WTC11 (cell line): ENCODE results near the gene LIMA1. TPM values are rescaled to one million over a fixed set of nuclear protein-coding genes. Genes with fewer than 3 reads are reported as not detected.

Experiments
- ATAC-seq: fragments of 200-7000 bp; cut with Tn5 transposase; 2 replicates; pipeline ENCODE4 v1.10.0; 2021; ENCODE audit warnings: mild to moderate bottlenecking, moderate library complexity
- CTCF ChIA-PET: fragments of 300-600 bp; sonication (Branson Sonifier 250); formaldehyde crosslinking; loops from one replicate; lab custom pipeline; 2021; ENCODE audit warnings: antibody characterized with exemption; lab: Charles Lee
- POLR2A ChIA-PET: fragments of 350-600 bp; sonication (Branson Sonifier 250); formaldehyde crosslinking; loops from one replicate; lab custom pipeline; 2021; ENCODE audit warnings: antibody characterized with exemption; lab: Charles Lee
- DNase-seq: peaks from one replicate; pipeline ENCODE4 v3.0.0; 2021; ENCODE audit warnings: low spot score
- H3K27ac Mint-ChIP-seq: 2 replicates; pipeline ENCODE4 v1.8.0; 2021; ENCODE audit warnings: mixed read lengths
- H3K27me3 Mint-ChIP-seq: 2 replicates; pipeline ENCODE4 v1.8.0; 2021; ENCODE audit warnings: low read depth, mild to moderate bottlenecking, moderate library complexity, mixed read lengths
- H3K36me3 Mint-ChIP-seq: 2 replicates; pipeline ENCODE4 v1.8.0; 2021; ENCODE audit warnings: mixed read lengths
- H3K4me1 Mint-ChIP-seq: 2 replicates; pipeline ENCODE4 v1.8.0; 2022; ENCODE audit warnings: mixed read lengths
- H3K4me3 Mint-ChIP-seq: 2 replicates; pipeline ENCODE4 v1.8.0; 2021; ENCODE audit warnings: mild to moderate bottlenecking, moderate library complexity, mixed read lengths
- H3K9me3 Mint-ChIP-seq: 2 replicates; pipeline ENCODE4 v1.8.0; 2021; ENCODE audit warnings: mixed read lengths
- ARID4B ChIP-seq: sonication (generic); formaldehyde crosslinking; IDR thresholded peaks from 2 replicates; pipeline ENCODE4 v1.8.0; 2023; ENCODE audit warnings: missing genetic modification reagents, mild to moderate bottlenecking, borderline replicate concordance
- ATF3 ChIP-seq: sonication (generic); formaldehyde crosslinking; conservative IDR thresholded peaks from 2 replicates; pipeline ENCODE4 v1.8.1; 2022; ENCODE audit warnings: mild to moderate bottlenecking, missing genetic modification reagents
- E2F4 ChIP-seq: sonication (generic); formaldehyde crosslinking; IDR thresholded peaks from 2 replicates; pipeline ENCODE4 v1.8.1; 2022; ENCODE audit warnings: low read depth, mild to moderate bottlenecking, moderate library complexity, missing genetic modification reagents, borderline replicate concordance
- E2F5 ChIP-seq: sonication (generic); formaldehyde crosslinking; IDR thresholded peaks from 2 replicates; pipeline ENCODE4 v1.8.1; 2022; ENCODE audit warnings: mild to moderate bottlenecking, moderate library complexity, missing genetic modification reagents
- ELF4 ChIP-seq: sonication (generic); formaldehyde crosslinking; IDR thresholded peaks from 2 replicates; pipeline ENCODE4 v1.8.1; 2022; ENCODE audit warnings: low read depth, mild to moderate bottlenecking, moderate library complexity, missing genetic modification reagents
- ERG ChIP-seq: fragments of 250-450 bp; sonication (Bioruptor Pico); IDR thresholded peaks from 2 replicates; pipeline ENCODE4 v1.8.0; 2021; ENCODE audit warnings: mild to moderate bottlenecking
- FOXP1 ChIP-seq: sonication (generic); formaldehyde crosslinking; IDR thresholded peaks from 2 replicates; pipeline ENCODE4 v1.8.0; 2022; ENCODE audit warnings: missing genetic modification reagents, mild to moderate bottlenecking, moderate library complexity, borderline replicate concordance
- GABPB1 ChIP-seq: sonication (generic); formaldehyde crosslinking; IDR thresholded peaks from 2 replicates; pipeline ENCODE4 v1.8.1; 2023; ENCODE audit warnings: mild to moderate bottlenecking, missing genetic modification reagents
- HMGA2 ChIP-seq: fragments of 250-450 bp; sonication (Bioruptor Pico); IDR thresholded peaks from 2 replicates; pipeline ENCODE4 v1.4.0; 2021; ENCODE audit warnings: mild to moderate bottlenecking, moderate library complexity
- HMGXB4 ChIP-seq: sonication (generic); formaldehyde crosslinking; IDR thresholded peaks from 2 replicates; pipeline ENCODE4 v1.8.1; 2023; ENCODE audit warnings: mild to moderate bottlenecking, moderate library complexity, missing genetic modification reagents
- MXD4 ChIP-seq: fragments of 250-450 bp; sonication (Bioruptor Pico); IDR thresholded peaks from 2 replicates; pipeline ENCODE4 v1.8.0; 2021; ENCODE audit warnings: mild to moderate bottlenecking, moderate library complexity, borderline replicate concordance
- MYBL2 ChIP-seq: sonication (generic); formaldehyde crosslinking; IDR thresholded peaks from 2 replicates; pipeline ENCODE4 v1.8.1; 2023; ENCODE audit warnings: mild to moderate bottlenecking, moderate library complexity, missing genetic modification reagents
- NFATC4 ChIP-seq: fragments of 250-450 bp; sonication (Bioruptor Pico); IDR thresholded peaks from 2 replicates; pipeline ENCODE4 v1.9.0; 2021; ENCODE audit warnings: mild to moderate bottlenecking
- NFYB ChIP-seq: sonication (generic); formaldehyde crosslinking; conservative IDR thresholded peaks from 2 replicates; pipeline ENCODE4 v1.8.0; 2022; ENCODE audit warnings: low read depth, missing genetic modification reagents
- NR1H2 ChIP-seq: sonication (generic); formaldehyde crosslinking; IDR thresholded peaks from 2 replicates; pipeline ENCODE4 v1.9.0; 2021; ENCODE audit warnings: mild to moderate bottlenecking, moderate library complexity, missing genetic modification reagents
- NR2C2 ChIP-seq: sonication (generic); formaldehyde crosslinking; IDR thresholded peaks from 2 replicates; pipeline ENCODE4 v1.8.0; 2022; ENCODE audit warnings: mild to moderate bottlenecking, missing genetic modification reagents
- RELA ChIP-seq: sonication (generic); formaldehyde crosslinking; IDR thresholded peaks from 2 replicates; pipeline ENCODE4 v1.8.1; 2022; ENCODE audit warnings: missing genetic modification reagents, mild to moderate bottlenecking, borderline replicate concordance
- SOX15 ChIP-seq: fragments of 250-450 bp; sonication (Bioruptor Pico); IDR thresholded peaks from 2 replicates; pipeline ENCODE4 v1.9.0; 2021; ENCODE audit warnings: mild to moderate bottlenecking
- TEAD1 ChIP-seq: sonication (generic); formaldehyde crosslinking; IDR thresholded peaks from 2 replicates; pipeline ENCODE4 v1.8.0; 2022; ENCODE audit warnings: mild to moderate bottlenecking, missing genetic modification reagents
- TP53 ChIP-seq: sonication (generic); formaldehyde crosslinking; IDR thresholded peaks from 2 replicates; pipeline ENCODE4 v1.8.1; 2023; ENCODE audit warnings: mild to moderate bottlenecking, missing genetic modification reagents
- ZBTB21 ChIP-seq: sonication (generic); formaldehyde crosslinking; IDR thresholded peaks from 2 replicates; pipeline ENCODE4 v1.8.1; 2023; ENCODE audit warnings: mild to moderate bottlenecking, missing genetic modification reagents, borderline replicate concordance
- ZNF121 ChIP-seq: sonication (generic); formaldehyde crosslinking; IDR thresholded peaks from 2 replicates; pipeline ENCODE4 v1.8.0; 2023; ENCODE audit warnings: missing genetic modification reagents
- ZNF219 ChIP-seq: sonication (generic); formaldehyde crosslinking; IDR thresholded peaks from 2 replicates; pipeline ENCODE4 v1.8.0; 2023; ENCODE audit warnings: missing genetic modification reagents, mild to moderate bottlenecking, borderline replicate concordance
- ZNF317 ChIP-seq: sonication (generic); formaldehyde crosslinking; IDR thresholded peaks from 2 replicates; pipeline ENCODE4 v1.8.1; 2023; ENCODE audit warnings: low read depth, mild to moderate bottlenecking, moderate library complexity, missing genetic modification reagents, borderline replicate concordance
- ZNF671 ChIP-seq: fragments of 250-450 bp; sonication (Bioruptor Pico); IDR thresholded peaks from 2 replicates; pipeline ENCODE4 v1.8.0; 2021; ENCODE audit warnings: mild to moderate bottlenecking
- total RNA-seq: library from RNA; stranded (reverse); gene quantifications from 3 replicates; pipeline ENCODE4 v1.2.3, GENCODE V29; 2021

Gene LIMA1
- total RNA-seq, 1 experiment from 2014 or later: 41.2 TPM

- TF ChIP-seq ARID4B (CRISPR knock-in tag): no peak
- no peak for TF ChIP-seq ERG (CRISPR knock-in tag)
- no peak for TF ChIP-seq RELA (CRISPR knock-in tag)
These were observed 150.7 kb downstream of the LIMA1 start (continued) for GRCh38 chr12:50132505-50133135.

- DNase-seq (no peak), ATAC-seq (no peak)
- Mint-ChIP-seq H3K36me3 (peaks cover 41% of the 10 kb centered on the region), H3K27ac (no peak overlapping the region), H3K4me3 (no peak overlapping the region), H3K9me3 (no peaks in the 10 kb centered on the region), H3K27me3 (no peaks in the 10 kb centered on the region), H3K4me1 (no peaks in the 10 kb centered on the region)
- CTCF ChIA-PET: interaction anchor here (0.9 to 3.9 kb wide), 2 partner anchors 18 to 28 kb away, joined by 3 to 21 read pairs; partner anchors contain the start of gene COX14
- TF ChIP-seq MXD4 (CRISPR knock-in tag): no peak
- no peak for TF ChIP-seq TP53 (CRISPR knock-in tag)
- no peak for TF ChIP-seq E2F4 (CRISPR knock-in tag)
- TF ChIP-seq ELF4: no peak
- TF ChIP-seq E2F5 (CRISPR knock-in tag): no peak
- no peak for TF ChIP-seq TEAD1 (CRISPR knock-in tag)
- TF ChIP-seq ZNF671: no peak
- TF ChIP-seq ZNF121 (CRISPR knock-in tag): no peak
- TF ChIP-seq MYBL2 (CRISPR knock-in tag): no peak
- no peak for TF ChIP-seq HMGA2 (CRISPR knock-in tag)
- TF ChIP-seq FOXP1: no peak
- no peak for TF ChIP-seq ATF3 (CRISPR knock-in tag)
- POLR2A ChIA-PET: interaction anchor here (0.6 to 1.3 kb wide), 2 partner anchors 44 to 787 kb away, joined by 3 read pairs; partner anchors contain the start of gene SMARCD1
These were observed 154.0 kb downstream of the LIMA1 start for GRCh38 chr12:50129290-50129689.

GRCh38 chr12:50127546-50127945, 155.8 kb downstream of the LIMA1 start:
- Mint-ChIP-seq H3K4me1 (no peaks in the 10 kb centered on the region), H3K27ac (no peak overlapping the region), H3K27me3 (no peaks in the 10 kb centered on the region), H3K9me3 (no peaks in the 10 kb centered on the region), H3K36me3 (peaks cover 23% of the 10 kb centered on the region), H3K4me3 (no peak overlapping the region)
- ATAC-seq: no peak
- CTCF ChIA-PET: interaction anchor here (1.0 to 1.4 kb wide), 2 partner anchors 16 to 26 kb away, joined by 4 to 5 read pairs; partner anchors contain the start of gene COX14
- POLR2A ChIA-PET: no interaction called here
- no peak for DNase-seq
- TF ChIP-seq HMGXB4 (CRISPR knock-in tag): no peak
- no peak for TF ChIP-seq NR2C2
- TF ChIP-seq SOX15: no peak
- TF ChIP-seq FOXP1: no peak
- TF ChIP-seq GABPB1 (CRISPR knock-in tag): no peak
- no peak for TF ChIP-seq ZNF219 (CRISPR knock-in tag)
- TF ChIP-seq ZNF317: no peak
- TF ChIP-seq NFYB (CRISPR knock-in tag): no peak
- no peak for TF ChIP-seq NR1H2
- TF ChIP-seq NFATC4: no peak
- no peak for TF ChIP-seq ZBTB21 (CRISPR knock-in tag)
